K562 (cell line): ENCODE measurements around the gene SETD4. TPM values are rescaled to one million over a fixed set of nuclear protein-coding genes. Genes with fewer than 3 reads are reported as not detected.

Experiments
- ATAC-seq: fragments of 200-7000 bp; cut with Tn5 transposase; 3 replicates; pipeline ENCODE4 v1.9.1; 2020; ENCODE audit warnings: moderate library complexity
- BruUV-seq: library from RNA; stranded (reverse); fragments of 400-500 nt; replicated peaks from 2 replicates; lab custom pipeline; 2021; lab: Mats Ljungman, UMichigan
- CTCF ChIA-PET: fragments of 300-600 bp; formaldehyde crosslinking; extraction: SDS; loops from one replicate; lab custom pipeline; 2021; ENCODE audit warnings: low intra/inter-chr PET ratio; lab: Yijun Ruan, JAX
- POLR2A ChIA-PET: fragments of 300-600, 350-650 bp; sonication (Branson Sonifier 250); formaldehyde crosslinking; extraction: SDS; loops from one replicate; lab custom pipeline; 2021; ENCODE audit warnings: antibody characterized with exemption, inconsistent platforms; lab: Yijun Ruan, JAX
- DNase-seq, 4 experiments: peaks; one replicate each; pipeline versions ENCODE4 v3.0.0 to v3.0.0-alpha.2; 2011 to 2018; ENCODE audit warnings: low spot score in 3 of 4, mixed read lengths in 3 of 4; ENCODE audit errors: extremely low read depth in 1 of 4
- FAIRE-seq: peaks from 2 replicates; lab custom pipeline; 2011; peaks lifted over from hg19 to GRCh38; lab: Jason Lieb, UNC
- H2AFZ ChIP-seq: 2 replicates; pipeline ENCODE4 v1.6.0; 2011; ENCODE audit warnings: low read depth, low read length, control low read depth, inconsistent platforms
- H3K27ac ChIP-seq: fragments of 200-600 bp; 3 replicates; pipeline ENCODE4 v1.8.0; 2011; ENCODE audit warnings: low read depth, mild to moderate bottlenecking, control low read depth, inconsistent platforms, low read length, moderate library complexity, mixed read lengths; ENCODE audit errors: extremely low read depth
- H3K27me3 ChIP-seq, 2 experiments: fragments of 300-600 bp in 1 of 2; 2 replicates in 1 of 2; 3 replicates in 1 of 2; pipeline versions ENCODE4 v1.6.0 to v1.8.0; 2011; ENCODE audit warnings: inconsistent platforms in 2 of 2, low read length in 2 of 2, mild to moderate bottlenecking in 1 of 2, mixed read lengths in 1 of 2, moderate library complexity in 1 of 2; ENCODE audit not compliant: control insufficient read depth in 2 of 2, insufficient read depth in 2 of 2
- H3K36me3 ChIP-seq: fragments of 300-600 bp; 3 replicates; pipeline ENCODE4 v1.8.0; 2011; ENCODE audit warnings: mild to moderate bottlenecking, low read length, inconsistent platforms; ENCODE audit not compliant: control insufficient read depth, insufficient read depth
- H3K4me1 ChIP-seq, 2 experiments: fragments of 200-600 bp in 1 of 2; replicated peaks in 1 of 2; 2 replicates in 1 of 2; 3 replicates in 1 of 2; pipeline versions ENCODE4 v1.5.1 to v1.8.0; 2011; ENCODE audit warnings: inconsistent platforms in 2 of 2, low read length in 2 of 2, mild to moderate bottlenecking in 1 of 2, mixed read lengths in 1 of 2, moderate library complexity in 1 of 2; ENCODE audit not compliant: control insufficient read depth in 2 of 2, insufficient read depth in 2 of 2
- H3K4me2 ChIP-seq: 2 replicates; pipeline ENCODE4 v1.6.1; 2011; ENCODE audit warnings: low read length, control low read depth, inconsistent platforms, mixed read lengths; ENCODE audit not compliant: insufficient read depth
- H3K4me3 ChIP-seq: fragments of 200-600 bp; sonication (generic), shearing (Covaris generic); 2 replicates; pipeline ENCODE4 v1.5.1; 2016; ENCODE audit warnings: control low read depth, inconsistent platforms
- H3K79me2 ChIP-seq: fragments of 200-600 bp; 3 replicates; pipeline ENCODE4 v1.8.0; 2011; ENCODE audit warnings: low read length, inconsistent platforms; ENCODE audit not compliant: control insufficient read depth, insufficient read depth
- H3K9ac ChIP-seq, 2 experiments: 2 replicates each; pipeline versions ENCODE4 v1.6.0 to v1.6.1; 2011; ENCODE audit warnings: low read depth in 2 of 2, low read length in 2 of 2, control low read depth in 1 of 2, inconsistent platforms in 1 of 2, mild to moderate bottlenecking in 1 of 2, mixed read lengths in 1 of 2; ENCODE audit not compliant: insufficient read depth in 1 of 2
- H3K9me1 ChIP-seq: one replicate; pipeline ENCODE4 v1.6.0; 2011; ENCODE audit warnings: inconsistent platforms, mild to moderate bottlenecking, low read length, moderate library complexity; ENCODE audit not compliant: control insufficient read depth, insufficient read depth
- H3K9me3 ChIP-seq: replicated peaks from 2 replicates; pipeline ENCODE4 v1.5.1; 2011; ENCODE audit warnings: low read depth, low read length, inconsistent platforms; ENCODE audit not compliant: control insufficient read depth, insufficient read depth
- H4K20me1 ChIP-seq: replicated peaks from 2 replicates; pipeline ENCODE4 v1.6.1; 2011; ENCODE audit warnings: low read length, inconsistent platforms, mixed read lengths; ENCODE audit not compliant: control insufficient read depth, insufficient read depth
- BACH1 ChIP-seq: fragments of 200-800 bp; sonication (Bioruptor generic); IDR thresholded peaks from 2 replicates; pipeline ENCODE4 v1.6.1; 2016; ENCODE audit warnings: missing genetic modification characterization, missing compliant biosample characterization
- CHD4 ChIP-seq: fragments of 200-600 bp; sonication (generic); IDR thresholded peaks from 3 replicates; pipeline ENCODE4 v1.6.1; 2012; ENCODE audit warnings: low read depth, mild to moderate bottlenecking, mixed read lengths, low read length, inconsistent platforms; ENCODE audit not compliant: insufficient read depth, insufficient replicate concordance, poor library complexity, severe bottlenecking
- FOXA1 ChIP-seq: fragments of 450-650 bp; IDR thresholded peaks from 2 replicates; pipeline ENCODE4 v1.6.1; 2016; ENCODE audit warnings: mild to moderate bottlenecking, borderline replicate concordance
- FOXK1 ChIP-seq: sonication (generic); formaldehyde crosslinking; IDR thresholded peaks from 2 replicates; pipeline ENCODE4 v1.8.0; 2022; ENCODE audit warnings: missing genetic modification reagents, mild to moderate bottlenecking, borderline replicate concordance
- TRIM25 ChIP-seq: fragments of 450-650 bp; IDR thresholded peaks from 2 replicates; pipeline ENCODE4 v1.7.0; 2016; ENCODE audit warnings: borderline replicate concordance
- ZBTB26 ChIP-seq: fragments of 450-650 bp; formaldehyde crosslinking; IDR thresholded peaks from 2 replicates; pipeline ENCODE4 v1.4.0; 2022; ENCODE audit warnings: missing genetic modification characterization
- ZNF436 ChIP-seq: fragments of 250-450, 450-650 bp; sonication (Bioruptor Pico); formaldehyde crosslinking; IDR thresholded peaks from 2 replicates; pipeline ENCODE4 v1.7.0; 2020; ENCODE audit warnings: mild to moderate bottlenecking
- ZNF586 ChIP-seq: fragments of 450-650 bp; formaldehyde crosslinking; conservative IDR thresholded peaks from 2 replicates; pipeline ENCODE4 v1.4.0; 2020; ENCODE audit warnings: mild to moderate bottlenecking, moderate library complexity
- WGBS: fragments of 100-300 bp; shearing (Covaris generic); methylation state at CpG from one replicate; pipeline ENCODE4 v1.1.6; 2016; ENCODE audit warnings: low coverage, mixed read lengths; ENCODE audit not compliant: insufficient coverage; ENCODE audit errors: missing lambda C conversion rate; 5-methylcytosine and 5-hydroxymethylcytosine counted together
- in situ Hi-C: fragments of 300-500 bp; cut with MboI; formaldehyde crosslinking; loops from 4 replicates; pipeline ENCODE4 v1.15.0; 2018; ENCODE audit warnings: inconsistent platforms, mixed read lengths
- intact Hi-C: fragments of 100-400 bp; cut with micrococcal nuclease; formaldehyde crosslinking; loops from 2 replicates; pipeline ENCODE4 v1.14.2; 2022
- polyA plus RNA-seq, 8 experiments: library from polyadenylated mRNA; depleted of rRNA in 4 of 8; stranded (reverse) in 5 of 8; unstranded in 3 of 8; fragments of >200 nt; fragmentation: Nextera tagmentation in 2 of 8; fragmentation: Illumina TruSeq in 1 of 8; extraction: Ambion mirVana in 2 of 8; extraction: Trizol in 1 of 8; gene quantifications; 2 replicates each; pipeline versions ENCODE4 v1.2.1 to v1.2.3, GENCODE V29; 2011 to 2014; ENCODE audit warnings: inconsistent platforms in 1 of 8, missing spikeins in 1 of 8
- total RNA-seq, 7 experiments: library from RNA; depleted of rRNA in 6 of 7; stranded (reverse); fragments of >200 nt in 6 of 7; fragmentation: Illumina TruSeq in 2 of 7; extraction: Trizol in 2 of 7; gene quantifications; 2 replicates each; pipeline versions ENCODE4 v1.2.1 to v1.2.3, GENCODE V29; 2011 to 2021; ENCODE audit warnings: low replicate concordance in 1 of 7
- TF ChIP-seq, protein P1 (sequence below): fragments of 450-650 bp; formaldehyde crosslinking; IDR thresholded peaks from 2 replicates; pipeline ENCODE4 v1.4.0; 2020; ENCODE audit warnings: mild to moderate bottlenecking, moderate library complexity
- TF ChIP-seq, protein P2 (sequence below): sonication (generic); IDR thresholded peaks from 2 replicates; pipeline ENCODE4 v1.6.1; 2016
- TF ChIP-seq, protein P3 (sequence below), 2 experiments: fragments of 450-650 bp in 1 of 2; sonication (generic) in 1 of 2; formaldehyde crosslinking in 1 of 2; IDR thresholded peaks in 1 of 2; conservative IDR thresholded peaks in 1 of 2; 2 replicates each; pipeline versions ENCODE4 v1.6.1 to v1.8.1; 2016 to 2023; ENCODE audit warnings: mild to moderate bottlenecking in 2 of 2, moderate library complexity in 2 of 2, inconsistent platforms in 1 of 2, missing genetic modification reagents in 1 of 2
- TF ChIP-seq, protein P4 (sequence below): fragments of 250-450 bp; sonication (Bioruptor Pico); IDR thresholded peaks from 2 replicates; pipeline ENCODE4 v1.8.0; 2022; ENCODE audit warnings: moderate library complexity, mild to moderate bottlenecking, inconsistent platforms

SETD4 gene
- total and polyA plus RNA-seq, 9 of the 15 experiments (the other 6 are each of a cell fraction or from before 2014, with no cell fraction given), result 16.1 to 51.3 (median 25.7) TPM

DNA sequence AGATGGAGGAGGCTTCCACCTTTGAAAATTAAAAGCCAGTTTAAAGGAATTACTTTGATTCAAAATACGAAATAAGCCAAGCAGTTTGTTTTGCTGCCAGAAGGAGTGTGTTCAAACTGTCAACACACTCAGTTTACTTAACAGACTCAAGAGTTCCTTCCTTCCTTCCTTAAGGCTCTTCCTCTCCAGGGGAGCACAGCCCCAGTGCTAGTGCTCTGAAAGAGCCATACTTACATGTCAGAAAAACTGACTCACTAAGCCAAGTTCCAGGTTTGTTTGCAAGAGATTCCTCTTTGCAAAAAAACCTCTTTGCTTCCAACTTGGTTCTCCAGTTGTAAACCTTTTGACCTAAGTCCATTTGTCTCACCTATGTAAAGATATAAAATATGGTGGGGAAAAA lies 14.3 kb downstream of the SETD4 start:
- Histone ChIP-seq H3K4me3 (no peak overlapping the region), H3K79me2 (no peaks in the 10 kb centered on the region), H3K4me2 (no peak overlapping the region), H3K4me1 (no peaks in the 10 kb centered on the region), H3K36me3 (peaks cover 89% of the 10 kb centered on the region), H3K27ac (no peak overlapping the region), H2AFZ (no peak overlapping the region), H3K9me3 (no peaks in the 10 kb centered on the region), H3K27me3 (no peaks in the 10 kb centered on the region), H3K9me1 (no peaks in the 10 kb centered on the region), H4K20me1 (no peaks in the 10 kb centered on the region), H3K9ac (no peak overlapping the region)
- DNase-seq (no peak), ATAC-seq (no peak), FAIRE-seq (no peak)
- ChIA-PET CTCF (no interaction called here), POLR2A (interaction anchor here (1.2 kb wide), 1 partner anchor 14 kb away, joined by 5 read pairs; no protein-coding TSS in a partner anchor)
- BruUV-seq, result no TSS peak
- intact Hi-C loops (no loop called here), in situ Hi-C loops (no loop called here)
- WGBS, result 89% methylated on average over 1 of the region's 1 CpG
- TF ChIP-seq FOXA1 (no peak), ZNF436 (CRISPR knock-in tag) (no peak), FOXK1 (CRISPR knock-in tag) (no peak), ZNF586 (CRISPR knock-in tag) (no peak), TRIM25 (no peak), CHD4 (no peak), ZBTB26 (CRISPR knock-in tag) (no peak), BACH1 (tag) (no peak)
- TF ChIP-seq, protein P1, sequence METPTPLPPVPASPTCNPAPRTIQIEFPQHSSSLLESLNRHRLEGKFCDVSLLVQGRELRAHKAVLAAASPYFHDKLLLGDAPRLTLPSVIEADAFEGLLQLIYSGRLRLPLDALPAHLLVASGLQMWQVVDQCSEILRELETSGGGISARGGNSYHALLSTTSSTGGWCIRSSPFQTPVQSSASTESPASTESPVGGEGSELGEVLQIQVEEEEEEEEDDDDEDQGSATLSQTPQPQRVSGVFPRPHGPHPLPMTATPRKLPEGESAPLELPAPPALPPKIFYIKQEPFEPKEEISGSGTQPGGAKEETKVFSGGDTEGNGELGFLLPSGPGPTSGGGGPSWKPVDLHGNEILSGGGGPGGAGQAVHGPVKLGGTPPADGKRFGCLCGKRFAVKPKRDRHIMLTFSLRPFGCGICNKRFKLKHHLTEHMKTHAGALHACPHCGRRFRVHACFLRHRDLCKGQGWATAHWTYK, result no peak
- TF ChIP-seq, protein P2, sequence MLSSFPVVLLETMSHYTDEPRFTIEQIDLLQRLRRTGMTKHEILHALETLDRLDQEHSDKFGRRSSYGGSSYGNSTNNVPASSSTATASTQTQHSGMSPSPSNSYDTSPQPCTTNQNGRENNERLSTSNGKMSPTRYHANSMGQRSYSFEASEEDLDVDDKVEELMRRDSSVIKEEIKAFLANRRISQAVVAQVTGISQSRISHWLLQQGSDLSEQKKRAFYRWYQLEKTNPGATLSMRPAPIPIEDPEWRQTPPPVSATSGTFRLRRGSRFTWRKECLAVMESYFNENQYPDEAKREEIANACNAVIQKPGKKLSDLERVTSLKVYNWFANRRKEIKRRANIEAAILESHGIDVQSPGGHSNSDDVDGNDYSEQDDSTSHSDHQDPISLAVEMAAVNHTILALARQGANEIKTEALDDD, result no peak
- TF ChIP-seq, protein P3, sequence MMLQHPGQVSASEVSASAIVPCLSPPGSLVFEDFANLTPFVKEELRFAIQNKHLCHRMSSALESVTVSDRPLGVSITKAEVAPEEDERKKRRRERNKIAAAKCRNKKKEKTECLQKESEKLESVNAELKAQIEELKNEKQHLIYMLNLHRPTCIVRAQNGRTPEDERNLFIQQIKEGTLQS (IDR thresholded peaks at IDR 0.05), result no peak
- TF ChIP-seq, protein P3 (CRISPR knock-in tag; conservative IDR thresholded peaks at IDR 0.05), result no peak
- TF ChIP-seq, protein P4, sequence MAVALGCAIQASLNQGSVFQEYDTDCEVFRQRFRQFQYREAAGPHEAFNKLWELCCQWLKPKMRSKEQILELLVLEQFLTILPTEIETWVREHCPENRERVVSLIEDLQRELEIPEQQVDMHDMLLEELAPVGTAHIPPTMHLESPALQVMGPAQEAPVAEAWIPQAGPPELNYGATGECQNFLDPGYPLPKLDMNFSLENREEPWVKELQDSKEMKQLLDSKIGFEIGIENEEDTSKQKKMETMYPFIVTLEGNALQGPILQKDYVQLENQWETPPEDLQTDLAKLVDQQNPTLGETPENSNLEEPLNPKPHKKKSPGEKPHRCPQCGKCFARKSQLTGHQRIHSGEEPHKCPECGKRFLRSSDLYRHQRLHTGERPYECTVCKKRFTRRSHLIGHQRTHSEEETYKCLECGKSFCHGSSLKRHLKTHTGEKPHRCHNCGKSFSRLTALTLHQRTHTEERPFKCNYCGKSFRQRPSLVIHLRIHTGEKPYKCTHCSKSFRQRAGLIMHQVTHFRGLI (CRISPR knock-in tag), result no peak
